K562 treated with DMSO at 1 percent for 48 hours (cell line): ENCODE data around the gene EPHB4. TPM values are rescaled to one million over a fixed set of nuclear protein-coding genes. Genes with fewer than 3 reads are reported as not detected.

Experiments
- total RNA-seq: library from RNA; unstranded; fragments of 300-600 nt; gene quantifications from 2 replicates; pipeline ENCODE4 v1.2.3, GENCODE V29; 2022; ENCODE audit warnings: low replicate concordance; ENCODE audit errors: extremely low read depth

The EPHB4 gene
- total RNA-seq: not detected in 2 replicates

DNA sequence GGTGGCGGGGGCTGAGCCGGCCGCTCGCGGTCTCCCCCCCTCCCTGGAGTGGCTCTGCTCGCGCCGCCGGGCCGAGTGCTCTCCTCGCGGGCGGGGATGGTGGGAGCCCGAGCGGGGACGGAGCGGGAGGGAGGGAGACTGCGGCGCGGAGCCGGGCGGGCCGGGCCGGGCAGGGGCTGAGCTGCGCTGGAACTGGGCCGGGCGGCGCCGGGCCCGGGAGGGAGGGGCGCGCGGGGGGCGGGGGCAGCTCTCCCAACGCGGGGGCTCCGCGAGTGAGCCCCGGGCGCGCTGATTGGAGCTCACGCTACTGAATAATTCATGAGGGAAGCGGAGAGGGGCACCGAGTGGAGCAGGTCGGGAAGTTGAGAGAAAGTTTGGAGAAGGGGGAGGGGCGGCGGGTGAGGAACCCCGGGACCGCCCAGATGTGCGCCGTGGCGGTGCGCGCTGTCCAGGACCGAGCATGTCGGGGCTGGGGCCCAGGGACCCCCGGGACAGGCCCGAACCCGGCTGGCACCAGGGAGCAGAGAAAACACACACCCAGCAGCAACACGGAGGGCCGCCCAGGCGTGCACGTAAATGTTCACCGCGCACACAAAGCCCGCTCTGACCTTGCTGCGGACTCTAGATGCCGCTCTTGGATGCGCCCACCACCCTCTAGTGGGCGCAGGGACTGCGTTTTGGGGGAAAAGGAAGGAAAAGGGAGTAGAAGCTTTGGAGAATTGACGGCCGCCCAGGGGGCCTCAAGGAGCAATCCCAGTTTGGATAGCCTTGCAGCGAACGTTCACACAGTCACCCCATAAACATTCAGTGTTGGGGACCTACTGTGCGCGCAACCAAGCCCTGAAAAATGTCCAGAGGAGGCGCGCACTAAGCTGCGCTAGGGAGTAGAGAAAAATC, at the start of gene EPHB4:
Gene EPHB4, minus strand, starts transcription at position 194 of the 897 bp plus-strand sequence. CDS start 493 bp downstream, outside the sequence.

DNA sequence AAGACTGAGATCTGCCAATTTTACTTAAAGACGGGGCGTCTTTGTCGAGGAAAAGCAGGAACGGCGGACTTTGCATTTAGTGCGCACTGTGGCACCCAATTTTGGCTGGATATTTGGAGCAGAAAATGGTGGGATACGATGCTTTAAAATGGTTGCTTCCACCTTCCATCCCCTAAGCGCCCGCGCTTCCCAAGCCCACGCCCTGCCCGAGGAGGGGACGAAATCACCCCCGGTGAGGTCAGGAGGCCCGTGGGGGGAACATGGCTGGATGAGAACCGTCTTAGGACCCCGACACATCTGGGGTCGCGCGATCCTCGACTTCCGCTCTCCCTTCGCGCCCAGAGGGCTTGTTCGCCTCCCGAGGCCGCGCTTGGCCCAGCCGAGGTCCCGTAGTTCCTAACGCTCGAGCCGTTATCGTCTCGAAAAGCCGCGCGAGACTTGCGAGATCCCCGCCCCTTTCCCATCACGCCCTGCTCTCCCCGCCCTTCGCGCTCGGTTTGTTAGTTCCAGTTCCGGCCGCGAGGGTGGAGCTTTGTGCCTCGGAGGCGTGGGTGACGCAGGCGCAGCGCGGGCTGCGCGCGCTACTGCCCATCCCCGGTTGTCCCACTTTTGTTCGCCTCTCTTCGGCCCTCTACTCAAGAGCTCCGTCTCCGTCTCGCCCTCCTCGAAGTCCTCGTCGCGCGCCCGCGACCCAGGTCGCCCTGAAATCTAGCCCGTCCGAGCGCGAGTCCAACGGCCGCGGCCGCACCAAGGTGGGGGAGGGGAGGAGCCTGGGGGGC, 47.4 kb upstream of the EPHB4 start, which contains the start of gene SRRT:
Gene SRRT, plus strand, starts transcription at position 527 of the 779 bp plus-strand sequence. CDS start 488 bp downstream, outside the sequence.

DNA sequence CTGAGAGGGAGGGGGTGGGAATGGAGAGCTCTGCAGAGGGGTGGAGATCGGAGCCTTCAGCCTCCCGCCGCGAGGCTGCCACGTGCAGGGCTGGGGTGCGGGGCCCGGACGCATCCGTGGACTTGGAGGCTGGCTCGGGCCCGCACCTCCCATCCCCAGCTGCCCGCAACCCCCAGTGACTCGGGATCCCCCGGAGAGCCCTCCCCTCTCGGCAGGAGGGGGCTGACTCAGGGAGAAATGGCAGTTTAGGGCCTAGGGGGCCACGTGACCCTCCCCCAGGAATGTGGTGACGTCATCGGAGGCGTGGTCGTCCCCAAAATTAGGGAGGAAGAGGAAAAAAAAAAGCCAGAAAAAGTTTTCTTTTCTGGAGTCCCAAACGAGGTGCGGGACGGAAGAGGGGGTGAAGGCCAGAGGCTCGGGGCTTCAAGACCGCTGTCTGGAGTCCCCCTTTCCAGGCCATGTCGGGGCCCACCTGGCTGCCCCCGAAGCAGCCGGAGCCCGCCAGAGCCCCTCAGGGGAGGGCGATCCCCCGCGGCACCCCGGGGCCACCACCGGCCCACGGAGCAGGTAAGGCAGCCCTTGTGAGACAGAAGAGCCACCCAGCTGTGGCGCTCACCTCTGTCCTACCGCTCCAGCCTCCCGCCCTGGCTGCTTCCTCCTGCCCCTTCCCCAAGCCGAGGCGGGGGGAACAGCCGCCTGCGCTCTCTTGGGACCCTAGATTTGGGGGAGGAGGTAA, 39.9 kb upstream of the EPHB4 start, which contains the start of gene TRIP6:
Gene TRIP6, plus strand, starts transcription at position 348 of the 736 bp plus-strand sequence. Its CDS starts 111 bp downstream, at position 459.

DNA sequence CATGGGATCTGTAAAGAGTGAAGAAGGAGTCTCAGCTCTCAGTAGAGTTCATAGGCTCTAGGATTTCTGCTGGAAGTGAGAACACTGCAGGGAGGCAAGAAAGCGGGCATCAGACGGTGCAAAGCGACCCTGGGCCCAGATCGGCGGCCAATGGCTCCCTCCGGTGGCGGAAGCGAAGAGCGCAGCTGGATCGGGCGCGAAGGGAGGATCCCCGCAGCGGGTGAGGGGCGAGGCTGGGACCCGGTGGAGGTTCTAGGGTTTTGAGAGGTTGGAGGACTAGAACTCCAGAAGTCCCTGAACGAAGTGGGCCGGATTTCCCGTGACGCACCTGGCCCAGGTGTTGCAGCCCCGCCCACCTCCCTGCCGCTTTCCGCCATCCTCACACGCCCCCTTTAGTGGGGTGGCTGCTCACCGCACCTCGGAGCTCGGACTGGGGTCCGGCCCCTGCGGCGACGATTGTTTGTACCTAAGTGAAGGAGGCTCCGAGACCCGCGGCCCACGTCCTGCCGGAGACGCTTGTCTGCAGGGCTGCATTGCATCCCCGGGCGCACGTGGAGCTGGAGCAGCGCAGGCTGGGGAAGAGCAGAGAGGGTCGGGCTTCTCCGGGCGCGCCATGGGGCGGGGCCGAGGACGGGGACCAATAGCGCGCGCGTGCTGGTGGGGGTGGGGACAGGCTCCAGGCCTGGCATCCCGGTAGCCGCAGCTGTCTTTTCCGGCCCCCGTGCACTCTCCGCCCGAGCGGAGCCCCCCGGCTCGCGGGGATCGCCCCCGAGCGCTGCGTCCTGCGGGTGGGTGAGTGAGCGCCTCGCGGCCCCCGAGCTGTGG, 24.9 kb upstream of the EPHB4 start, which contains the start of gene SLC12A9:
Gene SLC12A9, plus strand, starts transcription at position 666 of the 825 bp plus-strand sequence. CDS start 1,485 bp downstream, outside the sequence.

Other genes with a start within 250 kb of the EPHB4 start
- gene LRCH4, start 241.4 kb downstream of the EPHB4 start, total RNA-seq: not detected in 2 replicates
- gene FBXO24, start 241.2 kb downstream of the EPHB4 start, total RNA-seq: not detected in 2 replicates
- not detected in 2 replicates for gene PCOLCE, start 225.2 kb downstream of the EPHB4 start, total RNA-seq
- gene MOSPD3, start 215.0 kb downstream of the EPHB4 start, total RNA-seq: not detected in 2 replicates
- not detected in 2 replicates for gene TFR2, start 186.0 kb downstream of the EPHB4 start, total RNA-seq
- gene ACTL6B, start 171.1 kb downstream of the EPHB4 start, total RNA-seq: not detected in 2 replicates
- gene GNB2, start 153.8 kb downstream of the EPHB4 start, total RNA-seq: 1,248 TPM in 1 of 2 replicates, not detected in the other
- not detected in 2 replicates for gene GIGYF1, start 133.3 kb downstream of the EPHB4 start, total RNA-seq
- not detected in 2 replicates for gene POP7, start 121.4 kb downstream of the EPHB4 start, total RNA-seq
- not detected in 2 replicates for gene EPO, start 107.1 kb downstream of the EPHB4 start, total RNA-seq
- gene ZAN, start 93.9 kb downstream of the EPHB4 start, total RNA-seq: not detected in 2 replicates
- gene SLC12A9, start 25.2 kb upstream of the EPHB4 start, total RNA-seq: not detected in 2 replicates
- not detected in 2 replicates for gene TRIP6, start 39.9 kb upstream of the EPHB4 start, total RNA-seq
- gene SRRT, start 47.6 kb upstream of the EPHB4 start, total RNA-seq: not detected in 2 replicates
- not detected in 2 replicates for gene UFSP1, start 62.2 kb upstream of the EPHB4 start, total RNA-seq
- not detected in 2 replicates for gene ACHE, start 68.4 kb upstream of the EPHB4 start, total RNA-seq
- not detected in 2 replicates for gene MUC3A, start 122.0 kb upstream of the EPHB4 start, total RNA-seq
- gene MUC12, start 142.0 kb upstream of the EPHB4 start, total RNA-seq: not detected in 2 replicates
- not detected in 2 replicates for gene MUC17, start 192.6 kb upstream of the EPHB4 start, total RNA-seq